ENCODE data around the gene SERPINA5. TPM values are rescaled to one million over a fixed set of nuclear protein-coding genes. Genes with fewer than 3 reads are reported as not detected.

Gene SERPINA5
- total and polyA plus RNA-seq, 2 donors (not counting 1 experiment from before 2014, with no cell fraction given), result not detected

- no peak for DNase-seq (ENCODE audit: low read depth in 2 of 2)
- Histone ChIP-seq H3K4me3 (replicated peaks in 1 of 4; ENCODE audit: control extremely low read depth in 1 of 4, insufficient read depth in 1 of 4, low read depth in 3 of 4, low read length in 4 of 4) (no peak overlapping the region), H3K36me3 (ENCODE audit: control insufficient read depth, insufficient read depth, low read length) (no peaks in the 10 kb centered on the region), H3K27ac (ENCODE audit: insufficient read depth, low read length) (no peak overlapping the region), H3K4me2 (ENCODE audit: extremely low read depth, insufficient read depth, low read length) (no peak overlapping the region), H3K27me3 (ENCODE audit: control insufficient read depth, insufficient read depth, low read length) (no peaks in the 10 kb centered on the region), H3K4me1 (ENCODE audit: control insufficient read depth, extremely low read depth, insufficient read depth, low read length) (no peaks in the 10 kb centered on the region), H3K9ac (ENCODE audit: insufficient read depth, low read length) (no peak overlapping the region), H3K9me3 (ENCODE audit: control insufficient read depth, insufficient read depth, low read depth, low read length) (no peaks in the 10 kb centered on the region), H4K20me1 (ENCODE audit: control insufficient read depth, extremely low read depth, insufficient read depth, low read length) (no peaks in the 10 kb centered on the region), H3K79me2 (ENCODE audit: control insufficient read depth, insufficient read depth, low read length) (no peaks in the 10 kb centered on the region), H2AFZ (ENCODE audit: low read length) (no peak overlapping the region)
- TF ChIP-seq EZH2 (IDR thresholded peaks at IDR 0.05; ENCODE audit: low read length, missing control alignments), result no peak
- TF ChIP-seq CTCF (conservative IDR thresholded peaks at IDR 0.05 in 1 of 2, IDR thresholded peaks at IDR 0.05 in 1 of 2; ENCODE audit: low read depth in 1 of 2, low read length in 2 of 2), result no peak
These were observed 33.5 kb upstream of the SERPINA5 start for GRCh38 chr14:94547726-94548125.

DNA sequence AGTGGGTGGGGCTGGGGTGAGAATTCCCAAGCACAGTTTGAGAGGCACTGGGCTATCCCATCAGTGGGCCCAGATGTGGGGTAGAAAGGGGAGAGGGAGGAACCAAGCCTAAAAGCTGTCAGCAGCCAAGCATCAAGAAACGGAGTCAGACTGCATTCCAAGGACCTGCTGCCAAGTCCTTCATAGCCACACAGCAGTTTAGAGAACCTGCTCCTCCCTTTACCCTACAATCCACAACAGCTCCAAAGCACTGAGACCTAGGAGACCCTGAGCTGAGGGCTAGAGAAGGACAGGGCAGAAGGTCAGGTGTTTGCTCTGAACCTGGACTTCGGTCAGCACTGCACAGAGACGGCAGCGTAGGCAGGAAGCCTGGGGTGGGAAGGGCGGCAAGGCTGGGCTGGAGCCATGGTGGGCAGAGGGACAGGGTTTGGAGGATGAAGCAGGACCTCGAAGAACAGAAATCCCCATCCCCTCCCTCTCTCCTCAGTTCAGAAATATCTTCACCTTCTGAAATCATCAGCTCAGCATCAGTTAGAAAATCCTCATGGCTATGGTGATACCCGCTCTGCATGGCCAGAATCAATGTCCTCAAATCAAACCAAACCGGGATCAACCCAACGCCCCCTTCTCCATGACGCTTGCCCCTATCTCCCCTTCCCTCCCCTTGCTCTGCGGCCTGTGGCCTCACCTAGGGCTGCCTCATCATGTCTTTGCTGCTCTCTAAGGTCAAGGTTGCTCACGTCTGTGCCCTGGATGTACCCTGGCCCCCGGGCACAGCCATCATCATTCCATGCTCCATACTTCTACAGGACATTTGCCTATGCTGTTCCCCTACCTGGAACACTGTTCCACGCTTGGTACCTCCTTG is 32.9 kb upstream of the SERPINA5 start:
- Histone ChIP-seq H3K27me3 (ENCODE audit: control insufficient read depth, insufficient read depth, low read length) (no peaks in the 10 kb centered on the region), H4K20me1 (ENCODE audit: control insufficient read depth, extremely low read depth, insufficient read depth, low read length) (no peaks in the 10 kb centered on the region), H3K4me3 (replicated peaks in 1 of 4; ENCODE audit: control extremely low read depth in 1 of 4, insufficient read depth in 1 of 4, low read depth in 3 of 4, low read length in 4 of 4) (no peak overlapping the region), H3K27ac (ENCODE audit: insufficient read depth, low read length) (no peak overlapping the region), H3K36me3 (ENCODE audit: control insufficient read depth, insufficient read depth, low read length) (no peaks in the 10 kb centered on the region), H3K4me2 (ENCODE audit: extremely low read depth, insufficient read depth, low read length) (no peak overlapping the region), H3K9me3 (ENCODE audit: control insufficient read depth, insufficient read depth, low read depth, low read length) (no peaks in the 10 kb centered on the region), H2AFZ (ENCODE audit: low read length) (no peak overlapping the region), H3K4me1 (ENCODE audit: control insufficient read depth, extremely low read depth, insufficient read depth, low read length) (no peaks in the 10 kb centered on the region), H3K9ac (ENCODE audit: insufficient read depth, low read length) (no peak overlapping the region), H3K79me2 (ENCODE audit: control insufficient read depth, insufficient read depth, low read length) (no peaks in the 10 kb centered on the region)
- TF ChIP-seq EZH2 (IDR thresholded peaks at IDR 0.05; ENCODE audit: low read length, missing control alignments) (no peak), CTCF (conservative IDR thresholded peaks at IDR 0.05 in 1 of 2, IDR thresholded peaks at IDR 0.05 in 1 of 2; ENCODE audit: low read depth in 1 of 2, low read length in 2 of 2) (no peak)
- DNase-seq (ENCODE audit: low read depth in 2 of 2), result no peak

DNA sequence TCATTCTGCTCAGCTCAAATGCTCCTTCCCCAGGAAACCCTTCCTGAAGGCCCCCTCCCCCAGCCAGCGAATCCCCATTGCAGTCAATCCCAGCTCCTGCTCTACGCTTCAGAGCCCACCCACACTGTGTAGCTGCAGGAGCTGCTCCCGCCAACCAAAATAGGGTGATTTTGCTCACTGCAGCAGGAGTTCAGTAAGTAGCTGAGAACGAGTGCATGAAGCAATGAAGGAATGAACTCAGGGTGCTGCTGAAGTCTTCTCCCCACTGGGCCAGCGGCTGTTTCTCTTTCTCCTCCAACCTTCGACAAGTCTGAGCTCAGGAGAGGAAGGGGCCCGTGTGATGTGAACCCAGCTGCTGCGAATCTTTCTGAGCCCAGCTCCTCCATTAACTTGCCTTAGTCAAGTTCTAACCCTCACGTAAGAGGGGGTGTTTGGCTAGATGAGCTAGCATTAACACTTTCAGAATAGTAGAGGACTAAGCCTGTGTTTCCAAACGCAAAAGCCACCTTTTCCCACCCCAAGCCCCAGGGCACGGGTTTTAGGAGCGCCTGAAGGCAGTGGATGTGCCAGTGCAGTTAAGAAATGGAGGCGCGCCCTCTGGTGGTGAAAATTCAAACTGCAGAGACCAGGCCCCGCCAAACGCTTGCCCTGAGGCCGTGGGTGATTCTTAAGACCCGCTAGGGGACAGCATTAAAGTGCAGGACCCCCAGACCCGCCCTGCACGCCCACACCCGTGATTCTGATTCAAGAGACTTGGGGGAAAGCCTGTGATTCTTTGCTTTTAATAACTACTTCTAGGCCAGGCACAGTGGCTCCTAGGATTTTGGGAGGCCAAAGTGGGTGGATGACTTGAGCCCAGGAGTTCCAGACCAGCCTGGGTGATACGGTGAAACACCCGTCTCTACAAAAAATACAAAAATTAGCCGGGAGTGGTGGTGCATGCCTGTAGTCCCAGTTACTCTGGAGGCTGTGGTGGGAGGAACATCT is 31.9 kb upstream of the SERPINA5 start:
- Histone ChIP-seq H3K79me2 (ENCODE audit: control insufficient read depth, insufficient read depth, low read length) (no peaks in the 10 kb centered on the region), H3K4me3 (replicated peaks in 1 of 4; ENCODE audit: control extremely low read depth in 1 of 4, insufficient read depth in 1 of 4, low read depth in 3 of 4, low read length in 4 of 4) (no peak overlapping the region), H3K27ac (ENCODE audit: insufficient read depth, low read length) (no peak overlapping the region), H3K4me1 (ENCODE audit: control insufficient read depth, extremely low read depth, insufficient read depth, low read length) (no peaks in the 10 kb centered on the region), H3K4me2 (ENCODE audit: extremely low read depth, insufficient read depth, low read length) (no peak overlapping the region), H3K27me3 (ENCODE audit: control insufficient read depth, insufficient read depth, low read length) (no peaks in the 10 kb centered on the region), H3K36me3 (ENCODE audit: control insufficient read depth, insufficient read depth, low read length) (no peaks in the 10 kb centered on the region), H4K20me1 (ENCODE audit: control insufficient read depth, extremely low read depth, insufficient read depth, low read length) (no peaks in the 10 kb centered on the region), H2AFZ (ENCODE audit: low read length) (no peak overlapping the region), H3K9ac (ENCODE audit: insufficient read depth, low read length) (no peak overlapping the region), H3K9me3 (ENCODE audit: control insufficient read depth, insufficient read depth, low read depth, low read length) (no peaks in the 10 kb centered on the region)
- peak; percentile 25 to 49 for DNase-seq (ENCODE audit: low read depth in 2 of 2)
- no peak for TF ChIP-seq EZH2 (IDR thresholded peaks at IDR 0.05; ENCODE audit: low read length, missing control alignments)
- peak; percentile 82 to 85 for TF ChIP-seq CTCF (conservative IDR thresholded peaks at IDR 0.05 in 1 of 2, IDR thresholded peaks at IDR 0.05 in 1 of 2; ENCODE audit: low read depth in 1 of 2, low read length in 2 of 2)

Data from fibroblast of lung (primary cell).